Panc1 (cell line): Measurements from ENCODE around the gene ACOX1.
"Not testable (repeated sequence)": the region's sequence is repeated elsewhere in the genome, so short reads cannot be mapped to it uniquely, and the experiment has no call there.

ENCODE experiments used
- POLR2AphosphoS5 ChIP-seq: IDR thresholded peaks from 2 replicates; pipeline ENCODE4 v1.6.1; 2012; ENCODE audit warnings: mild to moderate bottlenecking, low read depth, low read length, moderate library complexity
- REST ChIP-seq, 2 experiments: IDR thresholded peaks; 2 replicates each; pipeline ENCODE4 v1.6.1; 2011 to 2012; ENCODE audit warnings: low read depth in 2 of 2, control low read depth in 1 of 2, low read length in 1 of 2, mild to moderate bottlenecking in 1 of 2, moderate library complexity in 1 of 2; ENCODE audit not compliant: insufficient read depth in 1 of 2
- SIN3A ChIP-seq: IDR thresholded peaks from 2 replicates; pipeline ENCODE4 v1.6.1; 2012; ENCODE audit warnings: low read depth, mild to moderate bottlenecking, low read length, moderate library complexity, borderline replicate concordance; ENCODE audit not compliant: insufficient read depth
- TF ChIP-seq, protein P1 (sequence below): fragments of 450-650 bp; IDR thresholded peaks from 2 replicates; pipeline ENCODE4 v1.5.1; 2017; ENCODE audit warnings: mild to moderate bottlenecking

- TF ChIP-seq, protein P1, sequence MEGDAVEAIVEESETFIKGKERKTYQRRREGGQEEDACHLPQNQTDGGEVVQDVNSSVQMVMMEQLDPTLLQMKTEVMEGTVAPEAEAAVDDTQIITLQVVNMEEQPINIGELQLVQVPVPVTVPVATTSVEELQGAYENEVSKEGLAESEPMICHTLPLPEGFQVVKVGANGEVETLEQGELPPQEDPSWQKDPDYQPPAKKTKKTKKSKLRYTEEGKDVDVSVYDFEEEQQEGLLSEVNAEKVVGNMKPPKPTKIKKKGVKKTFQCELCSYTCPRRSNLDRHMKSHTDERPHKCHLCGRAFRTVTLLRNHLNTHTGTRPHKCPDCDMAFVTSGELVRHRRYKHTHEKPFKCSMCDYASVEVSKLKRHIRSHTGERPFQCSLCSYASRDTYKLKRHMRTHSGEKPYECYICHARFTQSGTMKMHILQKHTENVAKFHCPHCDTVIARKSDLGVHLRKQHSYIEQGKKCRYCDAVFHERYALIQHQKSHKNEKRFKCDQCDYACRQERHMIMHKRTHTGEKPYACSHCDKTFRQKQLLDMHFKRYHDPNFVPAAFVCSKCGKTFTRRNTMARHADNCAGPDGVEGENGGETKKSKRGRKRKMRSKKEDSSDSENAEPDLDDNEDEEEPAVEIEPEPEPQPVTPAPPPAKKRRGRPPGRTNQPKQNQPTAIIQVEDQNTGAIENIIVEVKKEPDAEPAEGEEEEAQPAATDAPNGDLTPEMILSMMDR, result not testable (repeated sequence)
- TF ChIP-seq REST (IDR thresholded peaks at IDR 0.05; ENCODE audit: insufficient read depth in 1 of 2, low read depth in 2 of 2, low read length in 1 of 2); SIN3A; POLR2AphosphoS5: not testable (repeated sequence)
Observed at GRCh38 chr17:75975187-75975586, 3.8 kb downstream of the ACOX1 start.
